HG03439 (cell line): ENCODE results near the gene ZBTB47.

ENCODE experiments used
- ATAC-seq: cut with Tn5 transposase; IDR thresholded peaks from one replicate; pipeline ENCODE4 v1.9.1; 2021; ENCODE audit warnings: mild to moderate bottlenecking, moderate library complexity; ENCODE audit not compliant: unreplicated experiment

The ZBTB47 gene

DNA sequence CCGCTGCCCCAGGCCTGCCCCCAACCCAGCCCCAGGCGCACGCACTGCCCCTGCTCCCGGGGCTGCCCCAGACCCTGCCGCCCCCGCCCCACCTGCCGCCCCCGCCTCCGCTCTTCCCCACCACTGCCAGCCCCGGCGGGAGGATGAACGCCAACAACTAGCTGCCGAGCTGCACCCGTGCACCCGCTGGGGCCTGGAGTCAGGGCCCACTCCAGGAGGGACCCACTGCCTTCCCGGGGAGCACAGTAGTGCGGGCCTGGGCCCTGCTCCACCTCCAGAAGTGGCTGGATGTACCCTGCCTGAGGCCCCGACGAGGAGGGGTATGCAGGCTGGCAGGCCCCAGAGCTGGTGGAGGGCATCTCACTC lies 10.9 kb downstream of the ZBTB47 start:
- no peak for ATAC-seq

DNA sequence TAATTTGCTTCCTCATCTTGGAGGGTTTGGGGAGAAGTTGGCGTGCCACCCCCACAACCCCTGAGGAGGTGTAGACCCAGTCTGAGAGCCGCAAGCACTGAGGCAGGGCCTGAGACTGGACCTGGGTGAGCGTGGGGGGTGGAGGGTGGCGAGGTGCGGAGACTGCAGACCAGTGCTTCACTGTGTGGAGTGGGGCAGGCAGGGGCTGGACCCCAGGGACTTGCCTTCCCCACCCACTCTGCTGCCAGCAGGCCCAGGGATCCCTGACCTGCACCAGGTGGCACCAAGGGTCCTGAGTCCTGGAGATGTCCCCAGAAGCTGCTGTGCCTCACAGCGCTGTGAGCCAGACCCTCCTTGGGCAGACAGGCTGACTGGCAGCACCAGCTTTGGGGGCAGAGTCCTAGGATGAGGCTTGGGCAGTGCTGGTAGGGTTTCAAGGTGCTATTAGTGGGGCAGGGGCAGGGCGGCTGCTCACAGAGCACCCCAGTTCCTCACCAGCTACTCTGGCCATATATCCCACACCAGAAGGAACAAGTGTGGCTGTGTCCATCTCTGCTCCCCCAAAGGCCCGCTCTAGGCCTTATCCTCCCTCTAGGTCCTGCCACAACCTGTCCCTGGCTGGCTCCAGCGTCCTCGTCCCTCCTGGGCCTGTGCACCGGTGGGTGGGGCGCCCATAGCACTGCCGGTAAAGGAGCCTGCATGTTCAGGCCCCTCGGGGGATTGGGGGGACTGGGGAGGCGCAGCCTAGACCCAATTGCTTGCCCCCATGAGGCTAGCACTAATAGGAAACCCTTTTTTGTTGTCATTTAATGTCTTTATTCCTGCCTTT lies 11.8 kb downstream of the ZBTB47 start:
- no peak for ATAC-seq

DNA sequence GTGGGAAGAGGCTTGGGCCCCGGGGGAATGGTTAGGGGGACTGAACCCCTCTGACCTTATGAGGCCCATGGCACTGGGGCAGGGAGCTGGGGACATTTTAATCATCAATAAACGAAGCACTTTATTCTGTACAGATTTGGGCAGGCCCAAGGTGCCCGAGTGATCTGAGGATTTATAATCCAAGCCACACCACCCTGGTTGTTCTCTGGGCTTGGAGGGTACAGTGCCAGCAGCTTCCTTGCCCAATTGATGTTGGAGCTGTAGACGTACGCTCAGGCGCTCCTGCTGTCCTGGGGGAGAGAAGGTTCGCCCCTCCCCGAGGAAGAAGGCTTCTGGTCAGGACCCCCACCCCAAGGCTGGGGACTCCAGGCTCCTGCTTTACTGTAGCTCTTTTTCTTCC lies 12.5 kb downstream of the ZBTB47 start:
- no peak for ATAC-seq

DNA sequence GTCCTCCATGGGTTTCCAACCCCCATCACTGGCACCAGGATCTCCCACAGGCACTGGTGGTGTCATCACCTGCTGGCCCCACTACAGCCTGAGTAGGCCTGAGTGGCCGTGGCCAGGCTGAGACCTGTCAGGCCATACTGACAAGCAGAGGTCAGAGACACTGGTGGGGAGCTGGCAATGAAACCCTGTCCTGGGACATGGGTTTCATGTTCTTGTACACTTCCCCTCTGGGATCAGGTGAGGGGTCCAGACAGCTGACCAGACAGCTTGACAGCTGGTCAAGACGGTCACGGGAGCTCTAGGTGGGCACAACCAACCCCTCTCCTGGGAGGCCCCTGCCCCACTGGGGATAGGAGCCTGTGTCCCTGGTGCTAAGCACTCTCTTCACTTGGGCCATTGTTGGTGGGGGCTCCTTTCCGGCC lies 13.1 kb downstream of the ZBTB47 start:
- ATAC-seq: no peak

GRCh38 chr3:42667096-42667522 lies 13.6 kb downstream of the ZBTB47 start:
- ATAC-seq: no peak

GRCh38 chr3:42667523-42668412 lies 14.3 kb downstream of the ZBTB47 start:
- ATAC-seq: no peak

GRCh38 chr3:42668413-42668760 lies 14.9 kb downstream of the ZBTB47 start:
- no peak for ATAC-seq

- ATAC-seq: no peak
Measured at GRCh38 chr3:42668793-42669217, 15.3 kb downstream of the ZBTB47 start.

DNA sequence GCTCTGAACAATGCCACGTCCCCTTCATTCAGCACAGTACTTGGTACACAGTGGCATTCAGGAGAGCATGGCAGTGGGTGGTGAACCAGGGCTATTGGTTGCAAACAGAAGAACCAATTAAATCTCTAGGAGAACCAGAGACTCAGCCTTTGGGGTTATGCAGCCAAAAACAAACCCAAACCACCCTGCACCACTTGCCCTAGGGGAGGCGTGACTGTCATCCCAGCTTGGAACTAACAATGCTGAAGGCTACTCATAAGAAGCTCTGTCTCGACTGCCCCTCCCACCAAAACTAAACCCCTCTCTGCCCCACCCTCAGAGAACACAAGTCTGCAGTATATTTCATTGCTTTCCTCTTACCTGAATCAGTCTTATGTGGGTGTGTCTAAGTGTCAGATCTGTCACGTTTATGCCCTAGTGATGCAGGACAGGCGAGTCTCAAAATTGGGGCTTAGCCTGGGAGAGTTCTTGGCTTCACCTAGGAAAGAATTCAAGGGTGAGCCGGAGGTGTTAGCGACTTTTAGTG lies 16.6 kb downstream of the ZBTB47 start:
- no peak for ATAC-seq

DNA sequence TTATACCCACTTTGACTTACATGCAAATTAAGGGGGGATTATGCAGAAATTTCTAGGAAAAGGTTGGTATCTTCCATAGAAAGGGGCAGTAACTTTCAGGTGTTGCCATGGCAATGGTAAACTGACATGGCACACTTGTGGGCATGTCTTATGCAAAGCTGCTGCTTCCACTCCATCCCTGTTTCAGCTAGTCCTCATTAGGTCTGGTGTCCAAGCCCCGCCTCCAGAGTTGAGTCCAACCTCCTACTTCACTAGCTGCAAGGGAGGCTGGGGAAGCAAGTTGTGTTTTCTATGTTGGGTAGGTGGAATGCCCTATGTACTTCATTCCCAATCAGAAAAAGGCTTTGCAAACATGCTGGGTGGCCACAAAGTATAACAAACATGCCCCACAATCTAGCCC lies 17.2 kb downstream of the ZBTB47 start:
- ATAC-seq: no peak

- ATAC-seq: no peak
Measured at GRCh38 chr3:42672515-42672914, 19.0 kb downstream of the ZBTB47 start.

- no peak for ATAC-seq
Measured at GRCh38 chr3:42673082-42673481, 19.6 kb downstream of the ZBTB47 start.

DNA sequence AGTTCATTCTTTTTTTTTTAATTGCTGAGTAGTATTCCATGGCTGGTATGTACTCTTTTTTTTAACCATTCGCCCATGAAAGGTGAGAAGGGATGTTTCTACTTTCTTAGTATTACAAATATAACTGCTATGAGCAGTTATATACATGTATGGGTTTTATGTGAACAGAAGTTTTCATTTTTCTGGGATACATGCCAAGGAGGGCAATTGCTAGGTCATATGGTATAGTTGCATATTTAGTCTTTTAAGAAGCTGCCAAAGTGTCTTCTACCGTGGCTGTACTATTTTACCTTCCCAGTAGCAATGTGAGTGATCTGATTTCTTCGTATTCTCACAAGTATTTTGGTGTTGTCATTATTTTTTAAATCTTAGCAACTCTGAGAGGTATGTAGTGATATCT lies 20.6 kb downstream of the ZBTB47 start:
- ATAC-seq: no peak

GRCh38 chr3:42675909-42676308 lies 22.4 kb downstream of the ZBTB47 start:
- ATAC-seq: no peak

GRCh38 chr3:42678447-42678846 lies 24.9 kb downstream of the ZBTB47 start:
- ATAC-seq: no peak

GRCh38 chr3:42680271-42680670 lies 26.8 kb downstream of the ZBTB47 start:
- ATAC-seq: no peak

- no peak for ATAC-seq
Measured at GRCh38 chr3:42680806-42681205, 27.3 kb downstream of the ZBTB47 start.

DNA sequence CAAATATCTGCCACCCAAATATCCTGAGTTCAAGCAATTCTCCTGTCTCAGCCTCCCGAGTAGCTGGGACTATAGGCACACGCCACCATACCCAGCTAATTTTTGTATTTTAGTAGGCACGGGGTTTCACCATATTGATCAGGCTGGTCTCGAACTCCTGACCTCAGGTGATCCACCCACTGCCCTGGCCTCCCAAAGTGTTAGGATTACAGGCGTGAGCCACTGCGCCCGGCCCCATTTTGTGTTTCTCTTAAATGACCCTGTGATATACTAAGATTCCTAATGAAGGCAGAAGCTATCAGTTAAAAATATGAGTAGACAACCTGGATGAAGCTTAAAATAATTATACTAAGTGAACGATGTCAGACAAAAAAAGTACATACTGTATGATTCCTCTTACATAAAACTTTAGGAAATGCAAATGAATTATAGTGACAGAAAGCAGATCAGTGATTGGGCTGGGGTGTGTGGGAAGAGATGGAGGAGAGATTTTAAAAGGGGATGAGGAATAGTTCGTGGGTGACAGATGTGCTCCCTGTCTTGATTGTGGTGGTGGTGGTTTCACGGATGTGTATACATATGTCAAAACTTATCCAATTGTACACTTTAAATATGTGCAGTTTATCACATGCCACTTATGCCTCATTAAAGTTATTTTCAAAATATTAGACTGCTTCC lies 28.0 kb downstream of the ZBTB47 start:
- no peak for ATAC-seq

DNA sequence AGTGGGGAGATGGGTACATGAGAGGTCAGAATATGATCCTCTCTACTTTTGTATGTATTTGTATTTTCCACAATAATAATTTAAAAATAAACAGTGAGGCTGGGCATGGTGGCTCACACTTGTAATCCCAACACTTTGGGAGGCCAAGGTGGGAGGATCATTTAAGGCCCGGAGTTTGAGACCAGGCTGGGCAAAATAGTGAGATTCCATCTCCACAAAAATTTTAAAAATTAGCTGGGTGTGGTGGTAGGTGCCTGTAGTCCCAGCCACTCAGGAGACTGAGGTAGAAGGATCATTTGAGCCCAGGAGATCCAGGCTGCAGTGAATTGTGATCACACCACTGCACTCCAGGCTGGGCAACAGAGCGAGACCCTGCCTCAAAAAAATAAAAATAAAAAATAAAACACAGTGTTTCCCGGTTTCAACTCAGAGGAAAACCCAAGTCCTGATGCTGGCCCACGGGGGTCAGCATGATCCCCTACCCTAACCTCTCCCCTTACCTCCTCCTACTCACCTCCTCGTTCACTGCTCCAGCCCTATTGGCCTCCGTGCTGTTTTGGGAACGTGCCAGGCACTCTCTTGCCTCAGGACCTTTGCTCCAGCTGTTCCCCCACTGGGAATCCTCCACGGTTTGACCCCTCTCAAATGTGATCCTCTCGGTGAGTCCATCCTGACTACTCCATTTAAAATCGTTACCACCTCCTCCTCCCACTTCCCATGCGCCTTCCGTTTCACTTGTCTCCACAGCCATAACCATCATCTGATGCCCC lies 29.0 kb downstream of the ZBTB47 start:
- no peak for ATAC-seq

GRCh38 chr3:42683875-42684598 lies 30.5 kb downstream of the ZBTB47 start:
- ATAC-seq: no peak
